Placental pericyte (primary cell): ENCODE data around the gene COLEC11. TPM values are rescaled to one million over a fixed set of nuclear protein-coding genes. Genes with fewer than 3 reads are reported as not detected.

Experiments used
- small RNA-seq: library from RNA; depleted of rRNA; stranded (forward); fragments of <200 nt; gene quantifications from one replicate; pipeline ENCODE3, GENCODE V24; 2012; ENCODE audit warnings: low replicate concordance
- total RNA-seq: library from RNA; depleted of rRNA; stranded (reverse); fragments of >200 nt; gene quantifications from 2 replicates; pipeline ENCODE4 v1.2.3, GENCODE V29; 2012

Gene COLEC11
- 1.0 and 1.1 TPM in 2 replicates for total RNA-seq

GRCh38 chr2:3594493-3595281 is at the start of gene COLEC11:
TSS of gene COLEC11 (plus strand) at chr2:3595112. CDS start at chr2:3604341, 9,229 bp downstream.

GRCh38 chr2:3558205-3559014 is 36.5 kb upstream of the COLEC11 start, which contains the start of gene RNASEH1:
TSS of gene RNASEH1 (minus strand) at chr2:3558333. CDS start at chr2:3558260, 73 bp downstream.

DNA sequence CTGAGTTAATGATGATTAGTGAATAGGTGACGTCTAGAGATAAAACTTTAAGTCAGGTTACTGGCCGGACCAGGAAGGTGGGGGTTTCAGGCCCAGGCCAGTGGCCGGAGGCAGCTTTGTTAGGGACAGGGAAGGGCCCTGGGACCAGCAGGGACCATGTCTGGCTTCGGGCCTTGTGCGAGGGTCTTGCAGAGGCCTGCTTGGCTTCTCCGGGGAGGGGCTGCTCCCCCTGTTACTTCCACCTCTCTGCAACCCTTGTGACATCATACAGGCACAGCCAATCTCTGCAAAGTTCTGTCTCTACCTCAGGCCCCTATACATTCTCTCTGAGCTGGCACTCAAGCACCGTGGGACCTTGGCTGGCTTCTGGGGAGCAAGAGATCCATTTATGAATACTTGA is 63.0 kb downstream of the COLEC11 start, which contains the start of gene ALLC:
Gene ALLC (plus strand): TSS at position 320 of the 400 bp plus-strand sequence. CDS start 12,958 bp downstream, outside the sequence.

Small RNA genes lying within 50 kb of the gene (small RNA-seq; reads per million reads assigned to genes)
- gene TMSB4XP2 = not detected

Other genes with a start within 250 kb of the COLEC11 start
- 27.4 and 42.7 TPM in 2 replicates for gene EIPR1, start 217.3 kb upstream of the COLEC11 start, total RNA-seq
- 62.4 and 89.5 TPM in 2 replicates for gene TRAPPC12, start 215.4 kb upstream of the COLEC11 start, total RNA-seq
- gene ADI1, start 75.6 kb upstream of the COLEC11 start, total RNA-seq = 38.7 and 42.8 TPM in 2 replicates
- gene RNASEH1, start 36.8 kb upstream of the COLEC11 start, total RNA-seq = 42.4 and 43.1 TPM in 2 replicates
- gene RPS7, start 19.9 kb upstream of the COLEC11 start, total RNA-seq = 1,403 and 1,476 TPM in 2 replicates
- gene ALLC, start 63.1 kb downstream of the COLEC11 start, total RNA-seq = not detected in 2 replicates
- gene DCDC2C, start 108.5 kb downstream of the COLEC11 start, total RNA-seq = not detected in 2 replicates